Embryonic facial prominence (tissue), 1 donor: Measurements from ENCODE around the gene MBD3L1.

Experiments
- DNase-seq: peaks from one replicate; pipeline ENCODE4 v3.0.0-alpha.2; 2016; ENCODE audit errors: extremely low spot score

Gene MBD3L1

GRCh38 chr19:8880868-8881488 is 48.8 kb downstream of the MBD3L1 start:
- DNase-seq: no peak

GRCh38 chr19:8881512-8881911 is 49.3 kb downstream of the MBD3L1 start:
- DNase-seq: no peak

- DNase-seq: no peak
Observed at GRCh38 chr19:8884416-8884815, 52.2 kb downstream of the MBD3L1 start.

- no peak for DNase-seq
Observed at GRCh38 chr19:8887364-8887763, 55.2 kb downstream of the MBD3L1 start.

GRCh38 chr19:8890260-8890659 is 58.1 kb downstream of the MBD3L1 start:
- no peak for DNase-seq
